MV-4-11 (cell line): ENCODE results near the gene HSPA8.
A peak's percentile ranks its signal among the peaks of the same experiment; 100 is the strongest.
"Not testable (repeated sequence)": the region's sequence is repeated elsewhere in the genome, so short reads cannot be mapped to it uniquely, and the experiment has no call there.

Source experiments
- DNase-seq: peaks from one replicate; lab custom pipeline; 2025; lab: John Stamatoyannopoulos, UW

HSPA8 gene

DNA sequence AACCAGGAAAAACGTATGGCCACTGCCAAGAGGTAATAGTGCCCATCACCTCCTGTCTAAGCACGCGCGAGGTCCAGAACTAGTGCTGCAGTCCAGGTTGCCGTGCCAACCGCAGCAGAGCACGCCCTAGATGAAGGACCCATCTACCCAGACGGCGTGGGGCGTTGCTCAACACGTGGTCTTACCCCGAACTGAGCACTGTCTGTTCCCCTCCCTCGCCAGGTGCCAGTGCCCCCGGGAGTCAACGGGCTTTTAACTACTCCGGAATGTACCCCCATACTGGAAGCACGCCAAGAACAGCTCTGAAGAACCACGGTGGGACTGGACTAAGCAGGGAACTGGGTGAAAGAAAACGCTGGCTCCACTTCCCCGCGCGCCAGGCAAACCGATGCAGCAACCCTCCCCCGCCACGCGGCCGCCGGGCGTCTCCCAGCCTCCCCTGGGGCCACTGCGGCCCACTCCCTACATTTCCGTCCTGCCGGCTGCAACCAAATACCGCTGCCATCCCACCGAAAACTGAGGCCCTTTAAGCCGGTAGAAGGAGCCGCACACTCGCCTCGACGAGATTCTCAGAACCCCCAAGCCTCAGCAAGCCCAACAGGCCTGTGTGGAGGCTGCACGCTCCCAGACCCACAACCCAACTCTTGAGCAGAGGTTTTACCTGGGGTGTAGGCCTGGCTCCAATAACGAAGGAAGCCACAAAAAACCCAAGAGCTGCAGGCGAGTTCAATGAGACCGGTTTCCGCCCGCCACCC lies at the start of gene HSPA8:
TSS of gene HSPA8 (minus strand) at position 734 of the 755 bp plus-strand sequence. CDS start 812 bp downstream, outside the sequence.
- peak; percentile 55 for DNase-seq

DNA sequence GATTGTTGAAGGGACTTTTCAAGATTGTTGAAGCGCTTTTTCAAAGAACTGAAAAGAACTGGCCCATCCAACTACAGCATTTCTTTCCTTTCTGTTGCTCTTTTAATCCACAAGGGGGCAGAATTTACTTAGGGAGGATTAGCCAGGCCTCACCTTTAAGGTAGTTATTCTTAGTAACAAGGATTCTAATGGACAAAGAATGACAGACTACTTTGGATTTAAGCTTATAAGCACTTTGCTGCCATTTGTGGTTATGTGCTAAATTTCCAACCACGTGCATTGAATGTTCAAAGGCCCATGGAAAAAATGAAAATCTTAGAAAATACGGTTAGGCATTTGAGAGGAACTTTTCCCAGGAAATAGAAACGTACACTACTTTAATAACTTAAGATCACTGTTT lies 49.5 kb upstream of the HSPA8 start:
- peak; percentile 20 for DNase-seq

DNA sequence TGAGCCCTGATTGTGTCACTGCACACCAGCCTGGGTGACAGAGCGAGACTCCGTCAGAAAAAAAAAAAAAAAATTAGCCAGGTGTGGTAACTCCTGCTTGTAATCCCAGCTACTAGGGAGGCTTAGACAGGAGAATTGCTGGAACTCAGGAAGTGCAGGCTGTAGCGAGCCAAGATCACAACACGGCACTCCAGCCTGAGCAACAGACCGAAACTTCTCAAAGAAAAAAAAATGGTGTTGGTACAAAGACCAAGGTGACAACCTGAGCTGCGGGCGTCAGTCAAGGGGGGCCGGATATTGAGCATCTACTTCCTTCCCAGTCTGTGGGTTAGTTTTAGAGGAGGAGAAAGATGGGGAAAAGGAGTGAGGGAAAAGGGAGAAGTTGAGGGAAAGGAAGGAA lies 48.5 kb upstream of the HSPA8 start:
- DNase-seq = no peak

DNA sequence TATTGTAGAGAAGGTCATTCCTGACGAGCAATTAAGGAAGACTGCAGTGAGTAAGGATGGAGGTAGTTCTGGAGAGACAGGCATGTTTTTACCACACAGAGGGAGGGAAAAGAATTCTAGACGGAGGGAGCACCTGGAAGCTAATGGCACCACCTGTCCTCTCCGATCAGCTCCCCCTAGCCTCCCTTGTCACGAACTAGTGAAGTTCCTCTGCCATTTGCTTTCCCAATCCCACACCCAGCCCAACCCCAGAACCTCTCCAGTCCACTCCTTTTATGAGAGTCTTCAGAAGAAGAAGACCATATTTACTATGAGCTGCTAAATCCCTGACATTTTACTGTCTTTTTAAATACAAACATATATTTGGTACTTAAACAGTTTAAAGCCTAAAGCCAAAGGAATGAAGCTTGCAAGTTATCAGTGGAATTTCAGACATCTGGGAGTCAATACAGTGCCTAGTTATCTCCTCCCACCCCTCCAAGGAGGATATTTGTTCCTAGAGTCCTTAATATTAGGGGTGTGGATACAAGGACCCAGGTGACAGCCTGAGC lies 46.1 kb upstream of the HSPA8 start:
- no peak for DNase-seq

DNA sequence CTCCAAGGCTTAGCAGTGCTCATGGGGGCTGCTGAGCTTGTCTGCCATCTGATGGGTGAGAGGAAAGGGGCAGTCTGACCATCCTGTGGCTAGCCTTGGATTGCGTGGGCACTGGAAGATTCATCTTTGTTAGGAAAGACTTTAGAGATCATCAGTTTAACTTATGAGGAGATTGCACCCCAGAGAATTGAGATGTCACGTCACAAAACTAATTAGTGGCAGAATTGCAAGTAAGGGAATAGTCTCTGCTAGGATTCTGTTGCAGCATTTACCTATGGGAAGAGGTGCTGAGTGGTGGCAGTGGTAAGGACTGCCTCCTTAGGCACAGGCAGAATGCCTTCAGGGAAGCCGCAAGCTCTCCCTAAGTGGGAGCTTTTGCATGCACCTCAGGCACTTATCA lies 42.8 kb upstream of the HSPA8 start:
- DNase-seq = no peak

DNA sequence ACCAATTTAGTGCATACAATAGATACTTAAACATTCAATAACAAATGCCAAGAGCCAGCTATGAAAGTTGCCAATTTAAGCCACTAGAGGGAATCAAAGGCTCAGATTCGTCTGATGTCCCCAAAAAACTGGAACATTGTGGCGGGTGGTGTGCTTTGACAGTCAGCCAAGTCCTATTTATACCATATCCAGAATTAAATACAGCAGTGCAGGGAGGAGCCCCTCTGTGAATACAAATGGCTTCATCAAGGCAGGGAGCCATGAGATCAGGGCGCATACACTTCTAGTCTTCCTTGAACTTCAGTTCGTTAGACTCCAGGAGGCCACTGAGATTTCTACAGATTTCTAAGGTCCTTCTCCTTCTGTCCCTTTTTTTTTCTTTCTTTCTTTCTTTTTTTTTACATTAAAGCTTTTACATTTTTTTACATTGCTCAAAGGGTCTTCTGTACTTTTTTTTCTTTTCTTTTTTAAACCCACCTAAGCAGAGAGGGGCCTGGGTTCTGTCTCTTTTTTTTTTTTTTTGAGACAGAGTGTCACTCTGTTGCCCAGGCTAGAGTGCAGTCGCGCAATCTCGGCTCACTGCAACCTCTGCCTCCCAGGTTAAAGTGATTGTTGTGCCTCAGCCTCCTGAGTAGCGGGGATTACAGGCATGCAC lies 41.5 kb upstream of the HSPA8 start:
- peak; percentile 56 for DNase-seq

DNA sequence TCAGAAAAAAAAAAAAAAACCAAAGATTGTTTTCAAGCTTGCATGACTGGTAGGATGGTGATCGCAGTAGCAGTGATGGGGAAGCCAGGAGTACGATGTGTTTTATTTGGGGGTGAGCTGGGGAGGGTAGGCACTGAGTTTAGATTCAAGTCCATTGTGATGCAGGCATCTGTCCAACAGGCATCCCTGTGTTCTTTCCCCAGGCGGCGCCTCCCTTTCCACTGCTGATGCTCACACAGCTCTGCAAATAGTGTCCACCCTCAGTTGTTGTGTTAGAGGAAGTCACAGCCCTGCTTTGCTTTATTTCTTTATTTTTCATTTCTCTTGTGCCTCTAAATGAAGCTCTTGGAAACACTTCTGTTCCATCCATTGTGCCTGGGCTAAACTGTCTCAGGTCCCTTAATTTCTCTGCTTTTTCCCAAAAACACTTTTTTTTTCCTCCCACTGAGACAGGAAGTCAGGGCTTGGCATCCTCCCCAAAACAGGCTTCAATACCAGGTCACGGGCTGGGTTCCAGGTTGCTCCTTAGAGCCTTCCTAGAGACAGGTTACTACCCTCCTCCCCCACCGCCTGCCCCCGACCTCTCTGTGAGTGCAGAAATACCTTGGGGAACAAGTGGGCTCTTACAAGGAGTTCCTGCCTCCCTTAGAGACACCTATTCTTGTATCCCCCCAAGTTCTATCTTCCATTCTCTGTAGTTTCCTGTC lies 38.6 kb upstream of the HSPA8 start:
- no peak for DNase-seq

DNA sequence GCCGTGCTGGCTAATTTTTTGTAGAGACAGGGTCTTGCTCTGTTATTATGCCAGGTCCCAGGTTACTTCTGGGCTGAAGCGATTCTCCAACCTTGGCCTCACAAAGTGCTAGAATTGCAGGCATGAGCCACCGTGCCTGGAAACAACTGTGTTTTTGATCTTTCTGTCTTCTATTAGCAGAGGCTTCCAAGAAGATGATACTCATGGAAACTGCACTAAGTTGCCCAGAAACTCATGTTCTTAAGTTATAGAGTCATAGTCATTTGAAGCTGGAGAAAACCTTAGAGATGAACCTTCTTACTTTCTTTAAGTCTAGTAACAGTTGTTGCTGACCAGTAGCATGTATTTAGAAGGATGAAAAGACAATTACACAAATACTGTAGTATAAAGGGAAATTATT lies 37.1 kb upstream of the HSPA8 start:
- DNase-seq = no peak

DNA sequence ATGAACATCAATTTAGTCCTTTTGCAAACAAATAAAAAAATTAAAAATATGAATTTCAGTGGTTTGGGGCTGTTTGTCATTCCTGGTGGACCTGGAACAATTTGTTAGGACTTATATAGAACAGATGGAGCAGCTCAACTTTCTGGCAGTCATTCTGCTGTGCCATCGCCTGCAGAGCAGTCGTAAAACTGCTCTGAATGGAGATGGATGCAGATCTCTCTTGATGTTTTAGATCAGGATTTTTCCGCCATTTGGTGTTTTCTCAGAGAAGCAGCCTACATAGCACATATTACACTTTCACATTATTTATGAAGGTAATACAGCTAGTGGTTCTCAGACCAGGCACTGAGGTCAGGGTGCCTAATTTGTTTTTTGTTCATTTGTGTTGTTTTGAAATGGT lies 31.8 kb upstream of the HSPA8 start:
- DNase-seq = no peak

DNA sequence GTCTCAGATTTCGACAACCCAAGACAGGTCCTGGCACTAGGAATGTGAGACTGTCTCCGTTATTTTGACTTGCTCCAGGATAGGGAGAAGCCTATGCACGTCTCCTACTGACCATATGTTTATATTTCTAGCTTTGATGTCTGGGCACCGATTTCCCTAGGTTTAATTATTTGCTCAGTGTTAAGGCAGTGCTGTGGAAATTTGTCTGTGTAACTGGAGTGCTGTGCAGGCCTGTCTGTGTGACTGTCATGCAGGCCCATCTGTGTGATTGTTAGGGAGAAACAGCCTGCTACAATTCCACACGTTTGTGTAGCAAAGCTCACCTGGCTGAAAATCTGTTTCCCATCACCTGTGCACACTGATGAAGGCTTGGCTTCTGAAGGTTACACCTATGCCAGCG lies 29.6 kb upstream of the HSPA8 start:
- no peak for DNase-seq

DNA sequence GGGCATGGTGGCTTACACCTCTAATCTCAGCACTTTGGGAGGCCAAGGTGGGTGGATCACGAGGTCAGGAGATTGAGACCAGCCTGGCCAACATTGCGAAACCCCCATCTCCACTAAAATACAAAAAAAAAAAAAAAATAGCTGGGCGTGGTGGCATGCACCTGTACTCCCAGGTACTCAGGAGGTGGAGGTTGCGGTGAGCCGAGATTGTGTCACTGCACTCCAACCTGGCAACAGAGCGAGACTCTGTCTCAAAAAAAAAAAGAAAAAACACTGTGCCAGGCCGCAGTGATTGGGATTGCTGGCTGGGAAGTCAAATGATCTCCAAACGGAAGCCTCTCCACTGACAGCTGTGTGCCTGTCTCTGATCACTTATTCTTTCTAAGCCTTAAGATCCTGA lies 28.2 kb upstream of the HSPA8 start:
- not testable (repeated sequence) for DNase-seq

DNA sequence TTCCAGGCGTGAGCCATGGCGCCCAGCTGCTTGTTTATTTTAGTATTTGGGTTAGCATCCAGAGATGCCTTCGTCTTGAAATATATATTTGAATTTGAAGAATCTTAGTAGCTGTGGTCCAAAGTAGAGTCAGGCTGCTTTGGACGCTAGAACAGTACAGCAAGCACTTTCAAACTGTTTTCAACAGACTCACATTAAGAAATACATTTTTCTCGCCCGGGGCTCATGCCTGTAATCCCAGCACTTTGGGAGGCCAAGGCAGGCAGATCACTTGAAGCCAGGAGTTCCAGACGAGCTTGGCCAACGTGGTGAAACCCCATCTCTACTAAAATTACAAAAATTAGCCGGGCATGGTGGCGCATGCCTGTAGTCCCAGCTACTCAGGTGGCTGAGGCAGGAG lies 27.0 kb upstream of the HSPA8 start:
- DNase-seq = not testable (repeated sequence)

DNA sequence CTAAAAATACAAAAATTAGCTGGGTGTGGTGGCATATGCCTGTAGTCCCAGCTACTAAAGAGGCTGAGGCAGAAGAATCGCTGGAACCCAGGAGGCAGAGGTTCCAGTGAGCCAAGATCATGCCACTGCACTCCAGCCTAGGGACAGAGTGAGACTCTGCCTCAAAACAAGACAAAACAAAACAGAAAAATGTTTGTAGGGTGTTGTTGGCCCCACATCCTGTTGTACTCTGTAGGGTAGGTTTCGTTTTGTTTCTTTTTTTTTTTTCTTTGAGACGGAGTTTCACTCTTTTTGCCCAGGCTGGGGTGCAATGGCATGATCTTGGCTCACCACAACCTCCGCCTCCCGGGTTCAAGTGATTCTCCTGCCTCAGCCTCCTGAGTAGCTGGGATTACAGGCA lies 25.7 kb upstream of the HSPA8 start:
- DNase-seq = not testable (repeated sequence)

DNA sequence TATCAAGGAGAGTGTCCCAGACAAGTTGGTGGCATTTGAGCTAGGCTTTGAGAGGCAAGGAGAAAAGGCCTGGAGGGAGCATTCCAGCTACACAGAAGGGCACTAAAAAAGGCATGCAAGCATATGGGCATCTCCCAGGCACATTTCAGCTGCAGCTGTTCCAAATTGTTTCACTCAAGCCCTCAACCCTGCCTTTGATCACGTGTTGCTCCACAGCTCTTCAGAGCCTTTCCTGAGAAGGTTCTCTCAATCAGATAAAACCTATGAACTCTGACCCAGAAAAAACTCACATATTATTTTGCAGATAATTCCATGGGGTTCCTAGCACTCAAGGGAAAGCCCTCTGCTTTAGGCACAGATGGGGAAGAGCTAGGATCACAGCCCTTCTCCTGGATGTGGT lies 24.4 kb upstream of the HSPA8 start:
- no peak for DNase-seq

DNA sequence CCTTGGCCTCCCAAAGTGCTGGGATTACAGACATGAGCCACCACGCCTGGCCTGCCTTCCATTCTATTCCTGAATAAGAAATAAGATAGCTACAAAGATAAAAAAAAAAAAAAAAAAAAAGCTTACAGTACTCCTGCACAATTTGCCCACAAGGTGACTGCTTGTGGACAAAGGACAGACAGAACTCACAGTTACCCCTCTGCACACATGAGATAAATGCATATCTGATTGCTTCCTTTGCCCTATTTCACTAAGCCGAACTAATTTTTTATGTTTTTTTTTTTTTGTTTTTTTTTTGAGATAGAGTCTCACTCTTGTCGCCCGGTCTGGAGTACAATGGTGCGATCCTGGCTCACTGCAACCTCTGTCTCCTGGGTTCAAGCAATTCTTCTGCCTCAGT lies 23.6 kb upstream of the HSPA8 start:
- DNase-seq = no peak

DNA sequence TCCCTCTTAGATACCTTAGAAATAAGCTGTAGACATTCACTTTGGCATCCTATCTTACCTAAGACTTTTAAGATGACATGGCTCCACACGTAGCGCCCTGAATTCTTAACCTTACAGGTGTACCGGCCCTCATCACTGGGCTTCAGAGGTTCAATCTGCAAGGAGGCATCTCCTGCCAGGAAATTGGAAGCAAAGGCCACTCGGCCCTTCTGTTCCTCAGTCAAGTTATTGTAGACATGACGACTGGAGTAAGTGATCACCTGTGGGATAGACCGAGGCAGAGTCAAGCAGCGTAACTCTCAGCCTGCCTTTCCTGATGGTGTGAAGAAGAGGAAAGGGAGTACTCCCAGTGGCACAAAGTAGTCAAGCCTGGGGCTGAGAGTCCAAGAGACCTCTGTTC lies 22.5 kb upstream of the HSPA8 start:
- DNase-seq = no peak

DNA sequence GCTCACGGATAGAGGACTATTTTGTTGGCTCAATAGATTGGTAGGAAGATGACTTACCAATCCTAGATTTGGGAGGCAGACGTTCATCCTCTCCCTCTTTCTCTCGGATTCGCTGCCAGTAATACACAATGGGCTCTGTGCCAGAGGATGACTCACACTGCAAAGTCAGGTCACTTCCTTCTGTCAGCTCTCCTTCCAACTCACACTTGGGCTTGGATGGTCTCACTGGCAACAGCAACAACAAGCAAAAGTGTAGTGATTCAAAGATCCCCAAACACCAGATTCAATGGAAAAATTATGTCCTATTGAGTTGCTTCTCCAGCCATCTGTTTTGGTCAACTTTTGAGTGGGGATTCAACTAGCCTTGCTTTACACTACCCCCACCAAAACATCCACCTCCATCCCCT lies 21.7 kb upstream of the HSPA8 start:
- peak; percentile 78 for DNase-seq

DNA sequence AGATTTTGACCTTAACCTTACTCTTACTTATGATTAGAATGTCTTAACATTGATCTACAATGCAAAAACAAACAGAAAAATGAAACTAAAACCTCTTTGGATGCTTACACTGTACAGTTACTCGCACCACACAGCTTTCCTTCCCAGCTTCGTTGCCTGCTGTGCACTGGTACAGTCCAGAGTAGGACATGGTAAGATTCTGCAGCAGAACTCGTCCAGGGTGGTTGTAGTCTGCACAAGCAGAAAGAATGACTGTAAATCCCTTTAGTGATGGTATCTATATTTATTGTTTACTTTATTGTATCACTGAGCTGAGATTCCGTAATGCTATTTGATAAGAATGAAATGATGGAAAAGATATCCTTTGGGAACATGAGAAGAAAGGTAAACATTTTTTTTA lies 21.0 kb upstream of the HSPA8 start:
- DNase-seq = no peak

DNA sequence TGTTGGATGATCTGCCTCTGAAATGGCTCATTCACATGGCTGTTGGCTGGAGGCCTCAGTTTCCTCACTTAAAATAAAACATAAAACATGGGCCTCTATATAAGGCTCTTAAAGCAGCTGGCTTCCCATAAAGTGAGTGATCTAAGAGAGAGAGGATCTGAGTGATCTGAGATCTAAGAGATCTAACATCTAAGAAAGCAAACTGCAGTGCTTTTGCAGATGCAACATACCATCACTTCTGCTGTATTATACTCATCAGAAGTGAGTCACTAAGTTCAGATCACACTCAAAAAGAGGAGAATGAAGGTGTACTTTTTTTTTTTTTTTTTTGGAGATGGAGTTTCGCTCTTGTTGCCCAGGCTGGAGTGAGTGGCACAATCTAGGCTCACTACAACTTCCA lies 18.1 kb upstream of the HSPA8 start:
- DNase-seq = no peak

DNA sequence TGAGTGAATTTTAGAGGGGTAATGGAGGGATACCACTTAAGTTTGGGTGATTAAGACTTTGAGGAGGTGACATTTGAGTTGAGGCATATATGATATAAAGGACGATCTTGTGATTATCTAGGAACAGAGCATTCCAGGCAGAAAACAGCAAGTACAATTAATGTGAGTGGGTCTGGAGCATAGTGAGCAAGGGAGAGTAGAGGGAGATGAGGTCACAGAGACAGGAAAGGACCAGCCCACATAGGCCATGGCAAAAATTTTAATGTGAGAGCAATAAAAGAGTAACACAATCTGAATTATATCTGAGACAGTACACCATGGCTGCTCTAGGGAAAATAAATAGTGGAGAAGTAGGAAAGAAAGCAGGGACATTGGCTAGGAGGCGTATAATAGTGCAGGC lies 14.5 kb upstream of the HSPA8 start:
- no peak for DNase-seq

DNA sequence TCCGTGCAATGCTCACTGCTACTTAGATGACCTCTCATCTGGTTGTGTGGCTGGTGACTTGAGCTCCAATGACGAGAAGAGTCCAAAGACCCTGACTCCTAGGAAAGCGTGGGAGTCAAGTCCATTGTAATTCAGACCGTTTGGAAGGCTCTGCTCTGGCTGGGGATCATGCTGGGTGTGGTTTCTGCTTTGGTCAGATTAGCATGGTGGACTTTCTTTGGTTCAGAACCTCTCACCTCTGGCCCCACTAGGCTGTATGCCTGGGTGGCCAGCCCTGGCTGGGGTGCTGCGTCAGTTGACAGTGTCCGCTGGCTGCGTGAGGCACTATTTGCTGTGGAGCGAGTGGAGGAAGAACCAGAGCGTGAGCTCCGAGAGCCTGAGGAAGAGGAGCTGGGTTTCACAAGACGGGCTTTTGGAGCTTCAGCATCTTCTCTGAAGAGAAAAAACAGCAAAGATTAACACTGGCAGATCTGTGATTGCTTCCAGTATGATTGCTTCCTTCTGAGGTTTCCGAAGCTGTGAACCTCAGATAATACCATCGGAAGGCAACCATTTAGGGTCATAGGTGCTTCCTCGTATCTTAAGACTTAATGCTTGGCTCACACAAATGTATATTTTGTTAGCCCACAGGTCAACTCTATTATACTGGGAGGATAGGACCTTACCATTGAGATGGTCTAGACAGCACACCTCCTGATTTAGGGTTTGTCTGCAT lies 11.6 kb upstream of the HSPA8 start:
- no peak for DNase-seq

DNA sequence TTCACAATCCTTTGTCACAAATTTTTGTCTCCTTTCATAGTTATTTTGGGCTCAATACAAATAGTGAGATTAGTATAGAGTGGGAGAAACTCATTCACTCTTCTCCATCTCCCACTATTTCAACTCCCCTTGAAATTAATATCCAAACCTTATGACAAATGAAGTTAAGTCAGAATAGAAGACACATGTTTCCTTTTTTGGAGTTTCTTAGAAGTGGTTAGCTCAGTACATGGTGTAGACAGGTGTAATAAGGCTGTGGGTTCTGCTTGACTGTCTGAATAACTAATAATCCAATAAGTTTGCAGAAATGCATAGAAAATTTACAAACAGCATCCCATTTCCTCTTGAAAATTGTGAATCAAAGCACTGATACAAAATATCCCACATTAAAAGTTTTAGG lies 10.8 kb upstream of the HSPA8 start:
- no peak for DNase-seq
